GM21723 (cell line): Measurements from ENCODE around the gene CRYGD.
"Not testable (repeated sequence)": the region's sequence is repeated elsewhere in the genome, so short reads cannot be mapped to it uniquely, and the experiment has no call there.

ENCODE experiments used
- ATAC-seq: cut with Tn5 transposase; IDR thresholded peaks from one replicate; pipeline ENCODE4 v1.9.1; 2021; ENCODE audit warnings: mild to moderate bottlenecking, moderate library complexity; ENCODE audit not compliant: unreplicated experiment

CRYGD gene

GRCh38 chr2:208124013-208124715 lies at the start of gene CRYGD:
Gene CRYGD, minus strand, starts transcription at chr2:208124524. Its CDS starts 51 bp downstream, at chr2:208124473.
- ATAC-seq: not testable (repeated sequence)

DNA sequence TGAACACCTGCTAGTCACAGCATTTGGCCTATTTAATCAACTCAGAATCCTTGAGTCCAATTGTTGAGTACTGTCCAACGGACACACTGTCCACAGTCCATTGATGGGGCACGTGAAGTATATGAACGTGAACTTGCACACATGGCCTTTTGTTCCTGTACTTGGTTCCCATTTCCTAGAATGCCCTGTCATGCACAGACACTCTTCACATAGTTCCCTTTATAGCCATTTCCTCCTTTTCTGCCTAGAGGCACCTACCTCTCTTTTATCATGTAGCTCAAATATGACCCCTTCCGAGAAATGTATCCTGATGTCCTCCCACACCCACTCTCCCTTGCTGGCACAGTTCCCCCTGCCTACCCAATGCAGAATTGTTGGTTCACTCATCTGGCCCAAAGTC lies 47.8 kb upstream of the CRYGD start:
- no peak for ATAC-seq

DNA sequence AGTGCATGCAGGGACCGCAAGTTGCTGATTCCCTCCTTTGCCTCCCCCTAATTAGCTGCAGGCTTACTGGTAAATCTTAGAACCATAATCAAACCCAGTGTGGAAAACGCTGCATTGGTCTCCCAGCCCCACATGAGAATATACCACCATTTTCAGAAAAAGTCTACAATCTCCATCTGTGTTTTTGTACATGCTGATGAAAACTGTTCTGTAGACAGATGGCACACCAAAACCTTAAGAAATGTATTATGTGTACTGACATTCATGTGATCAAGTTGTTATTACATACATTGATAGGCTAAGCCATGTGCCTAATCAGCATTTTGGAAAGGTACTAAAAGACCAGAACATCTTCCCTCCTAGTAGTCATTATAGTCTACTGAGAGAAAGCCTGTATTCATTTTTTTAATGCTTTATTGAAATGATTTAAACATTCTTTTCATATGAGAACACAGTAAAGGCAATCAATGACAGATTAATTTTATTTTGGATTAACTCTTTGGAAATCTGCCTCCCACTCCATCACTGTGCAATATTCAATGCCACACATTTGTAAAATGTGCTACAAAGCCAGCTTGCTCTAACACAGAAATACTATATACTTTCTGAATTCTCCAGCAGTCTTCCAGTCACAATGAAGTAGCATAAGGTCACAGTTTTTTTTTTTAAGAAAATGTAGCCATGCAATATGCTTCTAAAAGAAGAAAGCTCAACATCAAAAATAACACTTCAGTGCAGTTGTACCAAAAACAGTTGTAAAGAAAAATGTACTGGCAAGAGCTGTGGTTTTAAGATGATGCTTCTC lies 40.8 kb upstream of the CRYGD start:
- no peak for ATAC-seq

GRCh38 chr2:208163489-208163888 lies 39.2 kb upstream of the CRYGD start, which contains the start of gene CRYGA:
Gene CRYGA, minus strand, starts transcription at chr2:208163589. Its CDS starts 33 bp downstream, at chr2:208163556.
- no peak for ATAC-seq

DNA sequence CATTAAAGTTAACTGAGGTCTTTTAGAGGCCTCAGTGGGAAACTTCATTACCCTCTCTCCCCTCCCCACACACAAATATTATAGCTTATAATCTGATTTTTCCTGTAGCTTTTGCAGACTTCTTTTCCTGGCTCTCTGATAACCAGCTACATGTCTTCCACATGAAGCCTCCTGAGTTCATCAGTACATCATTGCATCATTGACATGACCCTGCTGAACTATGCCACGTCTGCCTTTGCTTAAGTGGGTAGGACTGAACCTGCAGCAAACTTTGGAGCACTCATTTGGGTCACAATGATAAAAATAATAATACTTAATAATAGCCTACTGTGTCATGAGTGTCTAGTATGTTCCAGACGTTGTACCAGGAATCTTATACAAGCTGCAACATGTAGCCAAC lies 32.1 kb upstream of the CRYGD start:
- ATAC-seq: no peak

DNA sequence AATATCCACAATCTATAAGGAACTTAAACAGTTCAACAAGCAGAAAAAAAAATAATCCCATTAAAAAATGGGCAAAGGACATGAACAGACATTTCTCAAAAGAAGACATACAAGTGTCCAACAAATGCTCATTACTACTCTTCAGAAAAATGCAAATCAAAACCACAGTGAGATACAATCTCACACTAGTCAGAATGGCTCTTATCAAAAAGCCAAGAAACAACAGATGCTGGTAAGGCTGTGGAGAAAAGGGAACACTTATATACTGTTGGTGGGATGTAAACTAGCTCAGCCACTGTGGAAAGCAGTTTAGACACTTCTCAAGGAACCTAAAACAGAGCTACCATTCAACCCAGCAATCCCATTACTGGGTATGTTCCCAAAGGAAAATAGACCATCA lies 28.8 kb upstream of the CRYGD start:
- ATAC-seq: no peak

DNA sequence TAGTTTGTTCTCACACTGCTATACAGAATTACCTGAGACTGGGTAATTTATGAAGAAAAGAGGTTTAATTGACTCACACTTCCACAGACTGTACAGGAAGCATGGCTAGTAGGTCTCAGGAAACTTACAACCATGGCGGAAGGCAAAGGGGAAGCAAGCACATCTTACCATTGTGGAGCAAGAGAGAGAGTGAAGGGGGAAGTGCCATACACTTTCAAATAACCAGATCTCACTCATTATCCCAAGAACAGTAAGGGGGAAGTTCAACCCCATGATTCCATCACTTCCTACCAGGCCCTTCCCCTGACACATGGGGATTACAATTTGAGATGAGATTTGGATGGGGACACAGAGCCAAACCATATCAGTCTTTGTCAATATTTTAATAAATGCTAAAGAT lies 26.6 kb upstream of the CRYGD start:
- ATAC-seq: no peak

GRCh38 chr2:208150094-208150493 lies 25.8 kb upstream of the CRYGD start:
- no peak for ATAC-seq

DNA sequence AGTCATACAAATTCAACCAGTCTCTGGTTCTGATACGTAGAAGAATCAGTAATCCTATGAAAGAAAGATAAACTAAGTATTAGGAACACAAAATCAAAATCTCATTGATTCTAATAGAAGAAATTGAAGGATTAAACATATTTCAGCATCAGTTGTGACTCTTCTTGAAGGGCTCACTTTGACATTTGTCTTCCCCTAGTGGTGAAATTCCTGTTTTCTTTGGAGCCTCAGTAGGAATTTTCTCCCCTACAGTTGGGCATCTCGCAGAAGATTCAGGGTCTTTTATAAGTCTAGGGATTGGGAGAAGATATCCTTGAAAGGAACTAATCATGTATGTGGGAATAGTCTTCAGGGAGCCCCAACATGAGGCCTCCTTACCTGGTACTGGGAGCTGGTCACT lies 24.5 kb upstream of the CRYGD start:
- ATAC-seq: no peak

DNA sequence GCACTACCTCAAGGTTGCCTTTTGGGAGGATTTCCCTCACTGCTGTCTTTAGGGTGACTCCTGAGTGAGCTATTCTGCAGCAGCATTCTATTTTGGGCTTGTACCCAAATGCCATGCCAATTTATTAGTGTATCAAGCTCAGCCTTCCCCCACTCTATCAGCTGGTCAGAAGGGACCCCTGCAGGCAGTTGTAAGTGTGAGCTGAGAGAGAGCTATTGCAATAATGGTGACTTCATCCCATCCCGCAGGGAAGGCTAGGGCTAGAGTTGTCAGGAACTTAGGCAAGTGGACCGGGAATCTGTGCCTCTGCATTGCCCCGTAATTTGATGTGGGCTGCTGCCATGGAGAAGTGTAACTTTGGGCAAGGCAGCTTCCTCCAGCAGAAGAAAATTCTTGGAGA lies 23.4 kb upstream of the CRYGD start:
- ATAC-seq: no peak

DNA sequence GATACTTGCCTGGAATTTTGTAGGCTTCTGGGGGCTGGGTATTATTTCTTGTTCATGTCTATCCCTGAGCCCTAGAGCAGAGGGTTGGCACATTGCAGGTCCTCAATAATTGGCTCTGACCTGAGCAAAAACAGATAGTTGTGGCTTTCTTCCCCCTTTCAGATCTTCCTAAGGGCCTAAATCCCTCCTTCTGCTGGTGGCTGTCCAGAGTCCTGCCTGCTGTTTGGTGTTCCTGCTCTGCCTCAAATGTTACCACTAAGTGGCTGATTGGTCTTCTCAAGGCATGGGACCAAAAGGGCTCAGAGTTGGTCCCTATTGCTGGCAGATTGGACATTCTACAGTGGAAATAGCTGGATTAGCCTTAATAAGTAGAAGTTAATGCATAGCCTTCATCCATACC lies 22.7 kb upstream of the CRYGD start:
- ATAC-seq: no peak

DNA sequence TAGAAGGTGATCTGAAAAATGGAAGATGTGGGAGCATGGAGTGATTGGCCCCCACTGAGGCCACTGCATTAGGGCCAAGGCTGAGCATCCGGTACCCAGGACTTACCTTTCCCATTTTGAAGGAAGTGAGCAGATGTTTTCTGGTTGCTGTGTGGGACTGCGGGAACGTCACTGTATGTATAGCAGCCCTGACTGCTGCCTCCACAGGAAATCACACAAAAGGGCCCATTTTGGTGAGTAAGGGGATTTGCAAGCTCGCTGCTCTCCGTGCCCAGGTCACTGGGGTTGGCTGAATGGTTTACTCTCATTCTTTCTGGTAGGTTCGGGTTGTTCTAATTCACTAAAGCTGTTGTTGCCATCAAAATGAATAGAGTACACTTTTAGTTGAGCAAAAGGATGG lies 21.7 kb upstream of the CRYGD start, which contains the start of gene CRYGB:
Gene CRYGB, minus strand, starts transcription at position 153 of the 400 bp plus-strand sequence. Its CDS starts 38 bp downstream, at position 115.
- no peak for ATAC-seq

DNA sequence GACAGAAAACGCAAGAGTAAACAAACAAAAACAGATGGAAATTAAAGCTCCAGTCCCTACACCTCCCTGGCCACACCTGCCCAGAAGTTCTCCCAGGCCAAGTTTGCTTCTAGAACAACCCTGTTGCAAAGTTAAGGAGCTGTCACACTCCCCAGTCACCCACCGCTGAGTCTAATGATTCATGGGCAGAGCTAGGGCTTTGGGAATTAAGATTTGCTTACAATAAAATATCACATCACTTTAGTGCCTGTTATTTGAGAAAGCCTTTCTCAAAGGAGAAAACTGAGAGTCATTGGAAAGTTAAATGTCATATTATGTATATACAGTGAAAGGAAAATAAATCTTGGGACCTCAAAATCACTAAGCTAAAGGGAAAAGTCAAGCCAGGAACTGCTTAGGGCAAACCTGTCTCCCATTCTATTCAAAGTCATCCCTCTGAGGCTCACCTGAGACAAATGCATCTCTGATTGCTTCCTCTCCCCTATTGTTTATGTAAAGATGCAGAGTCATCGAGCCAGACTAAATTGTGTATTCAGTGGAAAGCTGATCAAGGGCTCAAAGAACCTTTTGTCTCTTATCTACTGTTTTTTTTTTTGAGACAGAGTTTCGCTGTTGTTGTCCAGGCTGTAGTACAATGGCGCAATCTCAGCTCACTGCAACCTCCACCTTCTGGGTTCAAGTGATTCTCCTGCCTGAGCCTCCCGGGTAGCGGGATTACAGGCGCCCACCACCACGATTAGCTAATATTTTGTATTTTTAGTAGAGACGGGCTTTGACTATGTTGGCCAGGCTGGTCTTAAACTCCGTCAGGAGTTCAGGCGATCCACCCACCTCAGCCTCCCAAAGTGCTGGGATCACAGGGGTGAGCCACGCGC lies 18.8 kb upstream of the CRYGD start:
- ATAC-seq: no peak

- ATAC-seq: no peak
These were observed 18.1 kb upstream of the CRYGD start for GRCh38 chr2:208142240-208142924.

DNA sequence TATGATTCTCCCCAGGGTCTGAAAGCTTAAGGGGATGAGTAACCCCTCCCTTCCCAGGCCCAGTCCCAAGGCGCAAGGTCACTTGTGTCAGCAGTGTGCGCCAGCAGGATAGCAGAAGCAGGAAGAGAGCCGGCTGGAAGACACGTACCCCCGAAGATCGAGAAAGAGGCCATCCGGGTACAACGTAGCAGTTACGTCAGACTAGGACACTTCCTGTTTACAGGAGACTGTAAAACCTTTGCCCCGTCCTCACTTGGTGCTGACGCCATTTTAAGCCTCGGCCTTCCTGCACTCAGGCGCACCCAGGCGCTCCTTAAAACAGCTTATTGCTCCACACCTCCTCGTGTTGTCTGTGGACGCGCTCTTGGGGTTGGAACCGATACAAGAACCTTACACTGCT lies 15.1 kb upstream of the CRYGD start:
- ATAC-seq: no peak

DNA sequence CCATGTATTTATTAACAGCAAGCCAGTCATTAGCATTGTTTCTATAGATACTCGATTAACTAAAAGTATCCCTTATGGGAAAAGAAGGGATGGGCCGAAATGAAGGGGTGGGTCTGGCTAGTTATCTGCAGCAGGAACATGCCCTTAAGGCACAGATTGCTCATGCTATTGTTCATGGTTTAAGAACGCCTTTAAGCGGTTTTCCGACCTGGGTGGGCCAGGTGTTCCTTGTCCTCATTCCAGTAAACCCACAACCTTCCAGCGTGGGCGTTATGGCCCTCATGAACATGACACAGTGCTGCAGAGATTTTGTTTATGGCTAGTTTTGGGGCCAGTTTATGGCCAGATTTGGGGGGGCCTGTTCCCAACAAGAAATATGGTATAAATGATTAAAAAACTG lies 14.0 kb upstream of the CRYGD start:
- not testable (repeated sequence) for ATAC-seq

DNA sequence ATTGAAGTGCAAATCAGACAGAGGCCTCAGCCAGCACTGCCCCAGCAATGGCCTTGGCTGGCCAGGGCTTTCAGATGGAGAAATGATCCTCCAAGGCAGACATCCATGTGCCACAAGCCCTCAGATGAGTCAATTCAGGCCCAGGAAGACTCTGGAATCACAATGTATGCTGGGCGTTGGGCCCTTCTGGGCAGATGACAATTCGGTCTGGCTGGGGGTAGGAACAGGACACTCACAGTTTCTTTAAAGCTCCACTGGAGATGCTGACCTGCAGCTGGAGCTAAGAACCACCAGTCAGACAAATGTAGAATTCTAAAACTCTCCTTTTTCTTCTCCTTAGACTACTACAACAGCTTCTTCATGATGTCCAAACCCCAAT lies 12.4 kb upstream of the CRYGD start:
- no peak for ATAC-seq

- no peak for ATAC-seq
These were observed 11.7 kb upstream of the CRYGD start for GRCh38 chr2:208135794-208136715.

GRCh38 chr2:208134928-208135586 lies 10.7 kb upstream of the CRYGD start:
- no peak for ATAC-seq
